ENCODE measurements around the gene CCNY.
"Not testable (repeated sequence)": the region's sequence is repeated elsewhere in the genome, so short reads cannot be mapped to it uniquely, and the experiment has no call there.

CCNY gene

GRCh38 chr10:35493196-35494118 is 157.1 kb downstream of the CCNY start:
- FAIRE-seq: no peak

- no peak for FAIRE-seq
Observed at GRCh38 chr10:35495521-35496119, 159.3 kb downstream of the CCNY start.

DNA sequence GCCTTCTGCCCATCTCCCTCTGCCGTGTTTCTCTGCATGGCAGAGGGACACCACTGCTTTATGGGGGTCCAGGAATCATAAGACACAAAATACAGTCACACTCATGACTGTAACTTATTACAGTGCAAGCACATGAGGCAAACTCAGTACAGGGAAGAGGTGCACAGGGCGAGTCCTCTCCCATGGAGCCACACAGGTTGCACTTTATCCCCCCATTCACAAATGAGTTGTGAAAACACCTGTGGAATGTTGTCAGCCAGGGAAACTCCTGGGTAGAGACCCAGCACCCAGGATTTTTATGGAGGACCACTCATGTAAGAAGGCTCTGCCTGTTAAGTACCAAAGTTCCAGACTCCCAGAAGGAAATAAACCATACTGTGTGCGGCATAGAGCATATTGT is 161.6 kb downstream of the CCNY start:
- no peak for FAIRE-seq

- FAIRE-seq: no peak
Observed at GRCh38 chr10:35498693-35499092, 162.4 kb downstream of the CCNY start.

DNA sequence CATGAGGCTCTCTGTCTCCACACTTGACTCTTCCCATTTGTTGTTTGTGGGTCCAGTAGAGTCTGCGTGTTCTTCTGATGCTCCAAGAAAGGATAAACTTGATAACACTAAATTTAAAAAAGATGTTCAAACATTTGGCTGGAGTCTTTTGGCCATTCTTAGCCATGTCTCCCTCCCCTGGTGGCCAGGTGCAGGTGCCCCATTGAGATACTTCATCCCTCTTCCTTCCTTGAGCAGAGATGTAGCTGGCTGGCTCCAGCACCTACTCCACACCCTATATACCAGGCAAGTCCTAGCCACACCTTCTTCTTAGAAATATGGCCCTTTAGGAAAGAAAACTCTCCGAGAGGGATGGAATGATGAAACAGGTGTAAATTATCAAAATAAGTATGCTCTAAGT is 165.6 kb downstream of the CCNY start:
- no peak for FAIRE-seq

DNA sequence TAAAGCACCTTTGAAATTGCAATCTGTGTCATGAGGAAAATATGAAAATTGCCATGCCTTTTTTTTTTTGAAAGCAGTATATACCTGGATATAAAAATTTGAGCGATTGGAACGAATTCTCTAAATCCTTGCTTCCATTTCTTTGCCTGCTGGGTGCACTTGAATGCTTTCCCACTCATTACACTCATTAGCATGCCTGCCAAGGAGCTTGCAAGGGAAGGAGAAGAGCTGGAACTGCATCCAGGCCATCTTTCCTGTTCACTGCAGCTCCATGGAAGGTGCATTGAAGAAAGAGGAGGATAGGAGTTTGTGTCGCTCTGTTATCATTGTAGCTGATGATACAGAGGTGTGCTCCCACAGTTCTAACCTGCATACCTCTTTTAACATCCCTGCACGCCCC is 166.4 kb downstream of the CCNY start:
- FAIRE-seq: no peak

DNA sequence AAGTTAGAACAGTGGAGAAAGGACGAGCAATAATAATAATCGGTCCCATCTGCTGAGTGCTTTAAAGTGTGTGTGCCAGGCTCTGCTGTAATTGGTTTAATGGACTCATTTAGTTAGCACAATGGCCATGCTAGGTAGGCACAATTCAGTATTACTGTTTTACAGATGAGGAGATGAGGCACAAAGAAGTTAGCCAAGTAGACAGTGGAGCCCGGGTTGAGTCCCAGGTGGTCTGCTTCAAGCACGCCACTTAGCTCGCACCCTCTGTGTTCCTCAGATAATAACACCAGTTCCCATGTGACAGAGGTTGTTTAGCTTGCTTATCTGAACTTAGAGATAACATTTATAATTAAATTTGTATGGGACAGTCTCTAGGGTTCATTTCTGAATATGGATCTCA is 167.3 kb downstream of the CCNY start:
- FAIRE-seq: no peak

GRCh38 chr10:35504132-35504531 is 167.8 kb downstream of the CCNY start:
- FAIRE-seq: no peak

GRCh38 chr10:35505241-35505873 is 169.0 kb downstream of the CCNY start:
- no peak for FAIRE-seq

- FAIRE-seq: no peak
Observed at GRCh38 chr10:35506741-35507140, 170.4 kb downstream of the CCNY start.

- FAIRE-seq: no peak
Observed at GRCh38 chr10:35507519-35508109, 171.3 kb downstream of the CCNY start.

DNA sequence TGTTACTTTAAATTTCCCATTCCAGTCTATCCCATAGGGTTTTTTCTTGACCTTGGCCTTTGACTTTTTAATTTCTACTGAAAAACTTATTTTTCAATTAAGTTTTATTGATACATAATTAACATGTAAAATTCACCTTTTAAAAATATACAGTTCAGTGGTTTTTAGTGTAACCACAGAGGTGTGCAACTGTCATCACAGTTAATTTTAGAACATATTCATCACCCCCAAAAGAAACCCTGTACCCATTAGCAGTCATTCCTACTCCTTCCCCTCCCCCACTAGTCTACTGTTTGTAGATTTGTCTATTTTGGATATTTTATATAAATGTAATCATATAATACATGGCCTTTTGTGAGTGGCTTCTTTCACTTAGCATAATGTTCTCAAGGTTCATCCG is 172.3 kb downstream of the CCNY start:
- no peak for FAIRE-seq

- FAIRE-seq: no peak
Observed at GRCh38 chr10:35510891-35511290, 174.6 kb downstream of the CCNY start.

GRCh38 chr10:35511647-35512046 is 175.3 kb downstream of the CCNY start:
- no peak for FAIRE-seq

DNA sequence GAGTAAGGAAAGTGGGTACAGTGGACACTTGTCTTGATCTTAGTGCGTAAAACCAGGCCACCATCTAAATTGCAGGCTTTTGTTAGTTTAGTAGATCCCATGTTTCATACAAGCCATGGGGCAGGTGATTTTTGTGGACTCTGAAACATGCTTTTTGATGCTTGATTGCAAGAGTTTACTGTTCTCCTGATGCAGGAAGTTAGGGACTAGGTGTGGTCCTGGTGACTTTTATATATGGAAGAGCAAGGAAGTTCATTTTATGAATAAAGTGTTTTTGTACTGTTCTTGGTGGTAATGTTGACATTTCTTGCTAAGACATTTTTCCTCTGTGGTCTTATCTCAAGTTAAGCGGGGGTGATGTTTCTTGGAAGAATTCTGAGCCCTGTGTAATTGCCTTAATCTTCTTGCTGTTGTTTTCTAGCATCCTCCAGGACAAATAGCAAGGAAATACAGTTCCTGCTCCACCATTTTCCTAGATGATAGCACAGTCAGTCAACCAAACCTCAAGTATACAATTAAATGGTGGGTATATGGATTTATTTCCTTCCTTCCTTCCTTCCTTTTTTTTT is 179.9 kb downstream of the CCNY start:
- FAIRE-seq: no peak

- FAIRE-seq: no peak
Observed at GRCh38 chr10:35517431-35518181, 181.3 kb downstream of the CCNY start.

DNA sequence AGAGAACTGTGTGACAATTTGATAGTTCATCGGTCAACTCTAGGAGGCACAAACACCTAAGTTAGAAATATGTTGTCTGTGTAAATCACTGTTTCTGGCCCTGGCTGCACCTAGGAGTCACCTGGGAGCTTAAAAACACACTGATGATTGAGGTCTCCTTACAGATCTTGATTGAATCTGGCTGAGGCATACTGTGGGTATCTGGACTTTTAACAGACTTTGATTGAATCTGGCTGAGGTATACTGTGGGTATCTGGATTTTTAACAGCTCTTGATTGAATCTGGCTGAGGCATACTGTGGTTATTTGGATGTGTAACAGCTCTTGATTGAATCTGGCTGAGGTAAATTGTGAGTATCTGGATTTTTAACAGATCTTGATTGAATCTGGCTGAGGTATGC is 181.9 kb downstream of the CCNY start:
- not testable (repeated sequence) for FAIRE-seq

DNA sequence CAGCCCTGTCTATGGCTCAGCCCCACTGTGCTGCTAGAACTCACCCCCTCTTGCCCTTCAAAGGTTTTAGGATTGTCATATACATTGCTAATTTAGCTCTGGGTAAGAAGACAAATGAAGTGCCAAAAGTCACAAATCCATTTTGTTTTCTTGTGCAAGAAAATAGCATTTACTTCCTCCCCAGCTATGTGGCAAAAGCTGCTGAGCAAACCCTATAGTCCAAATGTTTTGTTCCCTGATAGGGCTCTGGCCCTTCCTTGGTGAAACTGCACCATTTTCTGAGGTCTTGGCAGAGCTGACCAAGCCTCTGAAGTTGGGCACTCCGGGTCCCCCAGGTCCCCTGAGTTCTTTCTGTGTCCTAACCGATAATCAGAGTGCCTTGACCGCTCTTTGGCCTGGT is 184.7 kb downstream of the CCNY start:
- no peak for FAIRE-seq

- FAIRE-seq: no peak
Observed at GRCh38 chr10:35523670-35524225, 187.4 kb downstream of the CCNY start.

- FAIRE-seq: no peak
Observed at GRCh38 chr10:35526746-35527145, 190.4 kb downstream of the CCNY start.

DNA sequence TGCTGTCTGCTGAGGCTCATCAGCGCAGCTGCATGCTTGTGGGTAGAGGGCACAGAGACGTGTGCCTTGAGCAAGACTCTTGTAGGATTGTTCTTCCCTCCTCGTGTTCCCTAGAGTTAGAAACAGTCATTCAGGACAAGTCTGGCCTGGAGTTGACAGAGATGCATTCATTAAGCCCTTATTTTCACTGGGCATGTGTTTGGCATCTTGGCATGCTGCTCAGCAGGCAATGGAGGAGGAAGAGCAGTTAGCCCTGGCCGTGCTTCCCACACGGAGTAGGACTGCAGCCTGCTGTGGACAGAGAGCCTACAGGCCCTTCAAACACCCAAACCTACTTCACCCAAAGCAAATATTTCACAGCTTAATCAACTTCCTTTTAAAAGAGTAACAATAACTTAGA is 195.8 kb downstream of the CCNY start:
- FAIRE-seq: no peak

DNA sequence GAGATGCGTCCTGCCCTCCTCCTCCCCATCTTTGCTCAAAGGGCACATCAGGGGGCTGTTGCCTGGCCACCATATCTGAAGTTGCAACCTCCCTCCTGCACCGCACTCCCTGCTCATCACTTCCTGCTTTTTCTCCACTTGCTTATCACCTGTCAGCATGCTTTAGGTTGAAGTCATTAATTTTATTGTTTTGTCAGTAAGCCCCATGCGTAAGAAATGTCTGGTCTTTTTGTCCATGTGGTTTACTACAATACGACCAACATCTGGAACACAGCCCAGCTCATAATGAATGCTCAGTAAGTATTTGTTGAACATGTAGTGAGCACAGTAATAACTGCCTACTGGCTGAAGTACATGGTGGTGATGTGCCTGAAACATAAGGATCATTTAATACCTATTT is 197.3 kb downstream of the CCNY start:
- no peak for FAIRE-seq
